ENCODE data around the gene GPATCH8.
"Not testable (repeated sequence)": the region's sequence is repeated elsewhere in the genome, so short reads cannot be mapped to it uniquely, and the experiment has no call there.

Gene GPATCH8

GRCh38 chr17:44527102-44527501 is 23.9 kb upstream of the GPATCH8 start:
- no peak for DNase-seq (ENCODE audit: low read depth)

GRCh38 chr17:44523672-44523972 is 20.4 kb upstream of the GPATCH8 start:
- no peak for DNase-seq (ENCODE audit: low read depth)

- no peak for DNase-seq (ENCODE audit: low read depth)
These were observed 19.9 kb upstream of the GPATCH8 start for GRCh38 chr17:44522883-44523671.

GRCh38 chr17:44518032-44518431 is 14.8 kb upstream of the GPATCH8 start:
- DNase-seq (ENCODE audit: low read depth), result no peak

GRCh38 chr17:44511241-44512134 is 8.3 kb upstream of the GPATCH8 start:
- DNase-seq (ENCODE audit: low read depth), result not testable (repeated sequence)

GRCh38 chr17:44506939-44507604 is 3.9 kb upstream of the GPATCH8 start:
- DNase-seq (ENCODE audit: low read depth), result not testable (repeated sequence)

- no peak for DNase-seq (ENCODE audit: low read depth)
These were observed 534 bp downstream of the GPATCH8 start for GRCh38 chr17:44502598-44503146.

GRCh38 chr17:44501866-44502375 is 1.3 kb downstream of the GPATCH8 start:
- DNase-seq (ENCODE audit: low read depth), result no peak

- DNase-seq (ENCODE audit: low read depth), result no peak
These were observed 3.5 kb downstream of the GPATCH8 start for GRCh38 chr17:44499722-44500121.

- no peak for DNase-seq (ENCODE audit: low read depth)
These were observed 6.4 kb downstream of the GPATCH8 start for GRCh38 chr17:44496815-44497214.

GRCh38 chr17:44493339-44493738 is 9.9 kb downstream of the GPATCH8 start:
- DNase-seq (ENCODE audit: low read depth), result no peak

- DNase-seq (ENCODE audit: low read depth), result no peak
These were observed 10.4 kb downstream of the GPATCH8 start for GRCh38 chr17:44492706-44493272.

GRCh38 chr17:44489581-44489980 is 13.6 kb downstream of the GPATCH8 start:
- no peak for DNase-seq (ENCODE audit: low read depth)

GRCh38 chr17:44487170-44487569 is 16.0 kb downstream of the GPATCH8 start:
- no peak for DNase-seq (ENCODE audit: low read depth)

- DNase-seq (ENCODE audit: low read depth), result no peak
These were observed 29.8 kb downstream of the GPATCH8 start for GRCh38 chr17:44473367-44473766.

- DNase-seq (ENCODE audit: low read depth), result no peak
These were observed 33.5 kb downstream of the GPATCH8 start for GRCh38 chr17:44469676-44470075.

GRCh38 chr17:44467108-44467507 is 36.1 kb downstream of the GPATCH8 start:
- DNase-seq (ENCODE audit: low read depth), result no peak

- DNase-seq (ENCODE audit: low read depth), result no peak
These were observed 36.9 kb downstream of the GPATCH8 start for GRCh38 chr17:44466339-44466738.

- no peak for DNase-seq (ENCODE audit: low read depth)
These were observed 37.3 kb downstream of the GPATCH8 start for GRCh38 chr17:44465897-44466296.

GRCh38 chr17:44465276-44465675 is 37.9 kb downstream of the GPATCH8 start:
- no peak for DNase-seq (ENCODE audit: low read depth)

GRCh38 chr17:44464037-44464436 is 39.2 kb downstream of the GPATCH8 start:
- no peak for DNase-seq (ENCODE audit: low read depth)

- DNase-seq (ENCODE audit: low read depth), result no peak
These were observed 51.4 kb downstream of the GPATCH8 start for GRCh38 chr17:44451832-44452231.

Data from HS-27A (cell line).